K562 (cell line): ENCODE data around the gene CFP. TPM values are rescaled to one million over a fixed set of nuclear protein-coding genes. Genes with fewer than 3 reads are reported as not detected.

Source experiments
- ATAC-seq: fragments of 200-7000 bp; cut with Tn5 transposase; 3 replicates; pipeline ENCODE4 v1.9.1; 2020; ENCODE audit warnings: moderate library complexity
- BruUV-seq: library from RNA; stranded (reverse); fragments of 400-500 nt; replicated peaks from 2 replicates; lab custom pipeline; 2021; lab: Mats Ljungman, UMichigan
- CTCF ChIA-PET: fragments of 300-600 bp; formaldehyde crosslinking; extraction: SDS; loops from one replicate; lab custom pipeline; 2021; ENCODE audit warnings: low intra/inter-chr PET ratio; lab: Yijun Ruan, JAX
- POLR2A ChIA-PET: fragments of 300-600, 350-650 bp; sonication (Branson Sonifier 250); formaldehyde crosslinking; extraction: SDS; loops from one replicate; lab custom pipeline; 2021; ENCODE audit warnings: antibody characterized with exemption, inconsistent platforms; lab: Yijun Ruan, JAX
- DNase-seq, 4 experiments: peaks; one replicate each; pipeline versions ENCODE4 v3.0.0 to v3.0.0-alpha.2; 2011 to 2018; ENCODE audit warnings: low spot score in 3 of 4, mixed read lengths in 3 of 4; ENCODE audit errors: extremely low read depth in 1 of 4
- FAIRE-seq: peaks from 2 replicates; lab custom pipeline; 2011; peaks lifted over from hg19 to GRCh38; lab: Jason Lieb, UNC
- H2AFZ ChIP-seq: 2 replicates; pipeline ENCODE4 v1.6.0; 2011; ENCODE audit warnings: low read depth, low read length, control low read depth, inconsistent platforms
- H3K27ac ChIP-seq: fragments of 200-600 bp; 3 replicates; pipeline ENCODE4 v1.8.0; 2011; ENCODE audit warnings: low read depth, mild to moderate bottlenecking, control low read depth, inconsistent platforms, low read length, moderate library complexity, mixed read lengths; ENCODE audit errors: extremely low read depth
- H3K27me3 ChIP-seq, 2 experiments: fragments of 300-600 bp in 1 of 2; 2 replicates in 1 of 2; 3 replicates in 1 of 2; pipeline versions ENCODE4 v1.6.0 to v1.8.0; 2011; ENCODE audit warnings: inconsistent platforms in 2 of 2, low read length in 2 of 2, mild to moderate bottlenecking in 1 of 2, mixed read lengths in 1 of 2, moderate library complexity in 1 of 2; ENCODE audit not compliant: control insufficient read depth in 2 of 2, insufficient read depth in 2 of 2
- H3K36me3 ChIP-seq: fragments of 300-600 bp; 3 replicates; pipeline ENCODE4 v1.8.0; 2011; ENCODE audit warnings: mild to moderate bottlenecking, low read length, inconsistent platforms; ENCODE audit not compliant: control insufficient read depth, insufficient read depth
- H3K4me1 ChIP-seq, 2 experiments: fragments of 200-600 bp in 1 of 2; replicated peaks in 1 of 2; 2 replicates in 1 of 2; 3 replicates in 1 of 2; pipeline versions ENCODE4 v1.5.1 to v1.8.0; 2011; ENCODE audit warnings: inconsistent platforms in 2 of 2, low read length in 2 of 2, mild to moderate bottlenecking in 1 of 2, mixed read lengths in 1 of 2, moderate library complexity in 1 of 2; ENCODE audit not compliant: control insufficient read depth in 2 of 2, insufficient read depth in 2 of 2
- H3K4me2 ChIP-seq: 2 replicates; pipeline ENCODE4 v1.6.1; 2011; ENCODE audit warnings: low read length, control low read depth, inconsistent platforms, mixed read lengths; ENCODE audit not compliant: insufficient read depth
- H3K4me3 ChIP-seq: fragments of 200-600 bp; sonication (generic), shearing (Covaris generic); 2 replicates; pipeline ENCODE4 v1.5.1; 2016; ENCODE audit warnings: control low read depth, inconsistent platforms
- H3K79me2 ChIP-seq: fragments of 200-600 bp; 3 replicates; pipeline ENCODE4 v1.8.0; 2011; ENCODE audit warnings: low read length, inconsistent platforms; ENCODE audit not compliant: control insufficient read depth, insufficient read depth
- H3K9ac ChIP-seq, 2 experiments: 2 replicates each; pipeline versions ENCODE4 v1.6.0 to v1.6.1; 2011; ENCODE audit warnings: low read depth in 2 of 2, low read length in 2 of 2, control low read depth in 1 of 2, inconsistent platforms in 1 of 2, mild to moderate bottlenecking in 1 of 2, mixed read lengths in 1 of 2; ENCODE audit not compliant: insufficient read depth in 1 of 2
- H3K9me1 ChIP-seq: one replicate; pipeline ENCODE4 v1.6.0; 2011; ENCODE audit warnings: inconsistent platforms, mild to moderate bottlenecking, low read length, moderate library complexity; ENCODE audit not compliant: control insufficient read depth, insufficient read depth
- H3K9me3 ChIP-seq: replicated peaks from 2 replicates; pipeline ENCODE4 v1.5.1; 2011; ENCODE audit warnings: low read depth, low read length, inconsistent platforms; ENCODE audit not compliant: control insufficient read depth, insufficient read depth
- H4K20me1 ChIP-seq: replicated peaks from 2 replicates; pipeline ENCODE4 v1.6.1; 2011; ENCODE audit warnings: low read length, inconsistent platforms, mixed read lengths; ENCODE audit not compliant: control insufficient read depth, insufficient read depth
- ATF3 ChIP-seq, 2 experiments: fragments of 450-650 bp in 1 of 2; sonication (generic) in 1 of 2; formaldehyde crosslinking in 1 of 2; IDR thresholded peaks in 1 of 2; conservative IDR thresholded peaks in 1 of 2; 2 replicates each; pipeline versions ENCODE4 v1.6.1 to v1.8.1; 2016 to 2023; ENCODE audit warnings: mild to moderate bottlenecking in 2 of 2, moderate library complexity in 2 of 2, inconsistent platforms in 1 of 2, missing genetic modification reagents in 1 of 2
- ATF6 ChIP-seq: sonication (generic); formaldehyde crosslinking; IDR thresholded peaks from 2 replicates; pipeline ENCODE4 v1.4.0; 2020; ENCODE audit warnings: mild to moderate bottlenecking, missing genetic modification reagents
- DNMT1 ChIP-seq: fragments of 450-650 bp; IDR thresholded peaks from 2 replicates; pipeline ENCODE4 v1.6.1; 2016; ENCODE audit warnings: antibody characterized with exemption, mild to moderate bottlenecking
- ESRRA ChIP-seq: fragments of 450-650 bp; IDR thresholded peaks from 2 replicates; pipeline ENCODE4 v1.6.1; 2014; ENCODE audit warnings: low read depth, mild to moderate bottlenecking, moderate library complexity, borderline replicate concordance
- FOSL1 ChIP-seq: fragments of 200-800 bp; sonication (Bioruptor generic); conservative IDR thresholded peaks from 2 replicates; pipeline ENCODE4 v1.6.1; 2016; ENCODE audit warnings: missing genetic modification characterization, missing compliant biosample characterization
- FOXM1 ChIP-seq, 2 experiments: fragments of 450-650 bp in 1 of 2; sonication (generic) in 1 of 2; formaldehyde crosslinking in 1 of 2; IDR thresholded peaks; 2 replicates each; pipeline versions ENCODE4 v1.6.1 to v1.9.0; 2017 to 2022; ENCODE audit warnings: low read depth in 2 of 2, mild to moderate bottlenecking in 2 of 2, missing genetic modification reagents in 1 of 2, moderate library complexity in 1 of 2
- JUND ChIP-seq, 2 experiments: IDR thresholded peaks; 2 replicates in 1 of 2; 3 replicates in 1 of 2; pipeline ENCODE4 v1.6.1; 2011; ENCODE audit warnings: borderline replicate concordance in 2 of 2, low read depth in 2 of 2, low read length in 2 of 2, improper control_type of control experiment in 1 of 2, missing biosample characterization in 1 of 2, missing genetic modification characterization in 1 of 2, missing genetic modification reagents in 1 of 2
- MAFG ChIP-seq: fragments of 450-650 bp; conservative IDR thresholded peaks from 2 replicates; pipeline ENCODE4 v1.6.1; 2016; ENCODE audit warnings: missing genetic modification characterization, missing compliant biosample characterization
- NR2F6 ChIP-seq: fragments of 450-650 bp; formaldehyde crosslinking; IDR thresholded peaks from 2 replicates; pipeline ENCODE4 v1.4.0; 2020; ENCODE audit warnings: mild to moderate bottlenecking
- POU5F1 ChIP-seq: fragments of 150-350 bp; IDR thresholded peaks from 2 replicates; pipeline ENCODE4 v1.6.1; 2014; ENCODE audit warnings: borderline replicate concordance, low read length, low read depth, mild to moderate bottlenecking; ENCODE audit not compliant: partially characterized antibody
- PPARD ChIP-seq: fragments of 250-450 bp; sonication (Bioruptor Pico); IDR thresholded peaks from 2 replicates; pipeline ENCODE4 v1.8.0; 2022; ENCODE audit warnings: inconsistent platforms, mild to moderate bottlenecking, moderate library complexity
- PRPF4 ChIP-seq: fragments of 200-400 bp; formaldehyde crosslinking; IDR thresholded peaks from one replicate; pipeline ENCODE4 v1.6.1; 2017; ENCODE audit warnings: low read length, low read depth, mild to moderate bottlenecking; ENCODE audit not compliant: insufficient read depth, poor library complexity, severe bottlenecking
- PYGO2 ChIP-seq: fragments of 450-650 bp; IDR thresholded peaks from 2 replicates; pipeline ENCODE4 v1.6.1; 2016; ENCODE audit warnings: mild to moderate bottlenecking, missing genetic modification characterization, moderate library complexity, missing compliant biosample characterization
- ZFP36 ChIP-seq: fragments of 150-350 bp; IDR thresholded peaks from 2 replicates; pipeline ENCODE4 v1.6.1; 2018; ENCODE audit warnings: low read length, low read depth; ENCODE audit not compliant: partially characterized antibody
- ZNF263 ChIP-seq: sonication (generic); formaldehyde crosslinking; IDR thresholded peaks from 2 replicates; pipeline ENCODE4 v1.8.0; 2022; ENCODE audit warnings: mild to moderate bottlenecking, missing genetic modification reagents, borderline replicate concordance
- ZNF764 ChIP-seq: fragments of 250-450 bp; sonication (Bioruptor Pico); IDR thresholded peaks from 2 replicates; pipeline ENCODE4 v1.4.0; 2020; ENCODE audit warnings: low read depth, mild to moderate bottlenecking, moderate library complexity
- ZNF785 ChIP-seq: fragments of 250-450 bp; sonication (Bioruptor Pico); IDR thresholded peaks from 2 replicates; pipeline ENCODE4 v1.4.0; 2020; ENCODE audit warnings: mild to moderate bottlenecking
- WGBS: fragments of 100-300 bp; shearing (Covaris generic); methylation state at CpG from one replicate; pipeline ENCODE4 v1.1.6; 2016; ENCODE audit warnings: low coverage, mixed read lengths; ENCODE audit not compliant: insufficient coverage; ENCODE audit errors: missing lambda C conversion rate; 5-methylcytosine and 5-hydroxymethylcytosine counted together
- in situ Hi-C: fragments of 300-500 bp; cut with MboI; formaldehyde crosslinking; loops from 4 replicates; pipeline ENCODE4 v1.15.0; 2018; ENCODE audit warnings: inconsistent platforms, mixed read lengths
- intact Hi-C: fragments of 100-400 bp; cut with micrococcal nuclease; formaldehyde crosslinking; loops from 2 replicates; pipeline ENCODE4 v1.14.2; 2022
- polyA plus RNA-seq, 8 experiments: library from polyadenylated mRNA; depleted of rRNA in 4 of 8; stranded (reverse) in 5 of 8; unstranded in 3 of 8; fragments of >200 nt; fragmentation: Nextera tagmentation in 2 of 8; fragmentation: Illumina TruSeq in 1 of 8; extraction: Ambion mirVana in 2 of 8; extraction: Trizol in 1 of 8; gene quantifications; 2 replicates each; pipeline versions ENCODE4 v1.2.1 to v1.2.3, GENCODE V29; 2011 to 2014; ENCODE audit warnings: inconsistent platforms in 1 of 8, missing spikeins in 1 of 8
- total RNA-seq, 7 experiments: library from RNA; depleted of rRNA in 6 of 7; stranded (reverse); fragments of >200 nt in 6 of 7; fragmentation: Illumina TruSeq in 2 of 7; extraction: Trizol in 2 of 7; gene quantifications; 2 replicates each; pipeline versions ENCODE4 v1.2.1 to v1.2.3, GENCODE V29; 2011 to 2021; ENCODE audit warnings: low replicate concordance in 1 of 7

Gene CFP
- total and polyA plus RNA-seq, 9 of the 15 experiments (the other 6 are each of a cell fraction or from before 2014, with no cell fraction given), result 0.18 to 2.0 (median 0.55) TPM

DNA sequence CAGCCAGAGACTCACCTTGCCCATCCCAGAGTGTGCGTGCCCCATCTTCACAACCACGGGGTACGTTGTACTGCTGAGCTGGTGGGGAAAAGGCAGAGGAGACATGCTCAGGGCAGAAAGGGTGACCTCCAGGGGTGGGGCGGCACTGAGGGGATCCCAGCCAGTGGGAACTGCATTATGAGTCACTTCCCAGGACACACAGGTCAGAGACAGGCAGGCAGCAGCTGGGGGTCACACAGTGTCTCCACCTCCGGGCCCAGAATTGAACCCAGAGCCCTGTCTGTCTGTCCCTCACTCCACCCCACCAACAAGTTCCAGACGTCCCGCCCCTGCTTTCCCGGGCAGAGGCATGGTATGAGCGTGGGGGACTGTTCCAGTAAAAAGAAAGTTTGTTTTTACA lies 52.3 kb downstream of the CFP start:
- H3K9me3 ChIP-seq, result no peaks in the 10 kb centered on the region
- in situ Hi-C loops, result no loop called here
- no peaks in the 10 kb centered on the region for H3K36me3 ChIP-seq
- CTCF ChIA-PET, result no interaction called here
- ATAC-seq (no peak), FAIRE-seq (no peak)
- H3K9me1 ChIP-seq, result no peaks in the 10 kb centered on the region
- H3K27ac ChIP-seq, result no peak overlapping the region
- 30% methylated on average over 9 of the region's 9 CpGs for WGBS
- peak overlapping the region; percentile 44; the same call in 1 of the 2 replicates for H2AFZ ChIP-seq
- BruUV-seq, result no TSS peak
- no peaks in the 10 kb centered on the region for H3K27me3 ChIP-seq
- no peak for TF ChIP-seq PPARD (CRISPR knock-in tag)
- no peak for TF ChIP-seq POU5F1
- no peak for TF ChIP-seq ZNF263 (CRISPR knock-in tag)
- TF ChIP-seq ATF6 (CRISPR knock-in tag), result no peak
- peak; percentile 52 for TF ChIP-seq ZFP36
- no peak for TF ChIP-seq ESRRA
- TF ChIP-seq ATF3 (IDR thresholded peaks at IDR 0.05), result peak; percentile 40; the same call in 1 of the 2 replicates
- no peak for TF ChIP-seq ATF3 (CRISPR knock-in tag; conservative IDR thresholded peaks at IDR 0.05)
- no peak for TF ChIP-seq DNMT1
- no peak for TF ChIP-seq PRPF4
- no peak for TF ChIP-seq MAFG (tag)
- peak; percentile 38 for TF ChIP-seq FOSL1 (tag)
- no peak for TF ChIP-seq NR2F6 (CRISPR knock-in tag)
- TF ChIP-seq ZNF764 (CRISPR knock-in tag), result no peak
- no peak for TF ChIP-seq PYGO2 (tag)
- no peak for TF ChIP-seq ZNF785 (CRISPR knock-in tag)
- no peak for TF ChIP-seq FOXM1 (IDR thresholded peaks at IDR 0.05; ENCODE audit: low read depth)
- TF ChIP-seq FOXM1 (CRISPR knock-in tag; IDR thresholded peaks at IDR 0.05; ENCODE audit: low read depth), result no peak
- TF ChIP-seq JUND (IDR thresholded peaks at IDR 0.05; ENCODE audit: borderline replicate concordance, low read depth, low read length), result peak; percentile 43; the same call in 1 of the 2 replicates
- TF ChIP-seq JUND (tag; IDR thresholded peaks at IDR 0.05; ENCODE audit: borderline replicate concordance, low read depth, low read length), result no peak
- TF ChIP-seq, all 486 proteins: peak for 4
- H3K79me2 ChIP-seq, result peaks cover 9% of the 10 kb centered on the region
- H4K20me1 ChIP-seq, result no peaks in the 10 kb centered on the region
- no peak overlapping the region for H3K4me3 ChIP-seq
- peak in 1 of 4 experiments; percentile 51 for DNase-seq
- peak overlapping the region in 1 of 2 experiments; percentile 58; a peak in 2 of 4 replicates for H3K9ac ChIP-seq
- intact Hi-C loops, result no loop called here
- POLR2A ChIA-PET, result no interaction called here
- peak overlapping the region; percentile 18; the same call in 1 of the 2 replicates for H3K4me2 ChIP-seq
- H3K4me1 ChIP-seq, result peaks cover 17 to 40% of the 10 kb centered on the region in 2 experiments; a peak in 4 of 5 replicates
